ENCODE results near the gene AGMAT. TPM values are rescaled to one million over a fixed set of nuclear protein-coding genes. Genes with fewer than 3 reads are reported as not detected.
A peak's percentile ranks its signal among the peaks of the same experiment; 100 is the strongest.
"Not testable (repeated sequence)": the region's sequence is repeated elsewhere in the genome, so short reads cannot be mapped to it uniquely, and the experiment has no call there.

Gene AGMAT
- total and polyA plus RNA-seq, 2 of the 8 experiments (the other 6 are each of a cell fraction or from before 2014, with no cell fraction given) = 3.7 to 5.8 TPM

DNA sequence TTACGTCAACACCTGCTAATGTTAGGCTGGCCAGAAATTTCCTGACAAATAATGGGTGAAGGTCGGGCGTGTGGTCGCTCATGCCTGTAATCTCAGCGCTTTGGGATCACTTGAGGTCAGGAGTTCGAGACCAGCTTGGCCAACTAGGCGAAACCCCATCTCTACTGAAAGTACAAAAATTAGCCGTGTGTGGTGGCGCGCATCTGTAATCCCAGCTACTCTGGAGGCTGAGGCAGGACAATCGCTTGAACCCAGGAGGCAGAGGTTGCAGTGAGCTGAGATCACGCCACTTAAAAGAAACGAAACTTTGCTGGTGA is 19.1 kb upstream of the AGMAT start:
- H3K4me2 ChIP-seq (ENCODE audit: insufficient read depth in 1 of 2, low read depth in 2 of 2, low read length in 2 of 2) = peak overlapping the region; percentile 68 to 88
- H3K4ac ChIP-seq (replicated peaks; ENCODE audit: insufficient read length, low read depth, low read length); H3K9me3 ChIP-seq (ENCODE audit: insufficient read depth in 2 of 2, low read depth in 1 of 2, low read length in 1 of 2); H2BK12ac ChIP-seq (ENCODE audit: low read depth, low read length); H2AK5ac ChIP-seq (ENCODE audit: low read depth, low read length); H3K18ac ChIP-seq (ENCODE audit: extremely low read depth, low read length); FAIRE-seq; H3K4me1 ChIP-seq (replicated peaks in 1 of 4; ENCODE audit: control insufficient read depth in 3 of 4, insufficient read depth in 4 of 4, low read length in 3 of 4); H3K79me1 ChIP-seq (ENCODE audit: low read depth, low read length); H3K23ac ChIP-seq (ENCODE audit: insufficient read length); H3K56ac ChIP-seq (replicated peaks; ENCODE audit: insufficient read length, low read depth, low read length); H4K20me1 ChIP-seq (replicated peaks in 1 of 2; ENCODE audit: control insufficient read depth in 1 of 2, insufficient read depth in 2 of 2, low read length in 2 of 2); H3K36me3 ChIP-seq (ENCODE audit: control insufficient read depth in 2 of 4, insufficient read depth in 4 of 4, low read length in 3 of 4); H3K23me2 ChIP-seq (ENCODE audit: low read depth, low read length); H2BK15ac ChIP-seq (ENCODE audit: low read length); H3K27ac ChIP-seq (ENCODE audit: low read depth, low read length); H4K8ac ChIP-seq (ENCODE audit: extremely low read depth, insufficient read depth, low read length); H2BK20ac ChIP-seq (ENCODE audit: low read length); H3K14ac ChIP-seq (ENCODE audit: insufficient read length); H4K91ac ChIP-seq (replicated peaks; ENCODE audit: insufficient read length, low read length); H2BK5ac ChIP-seq (ENCODE audit: low read depth, low read length); H3K79me2 ChIP-seq (ENCODE audit: control insufficient read depth in 1 of 2, insufficient read depth in 2 of 2, low read length in 2 of 2); DNase-seq (ENCODE audit: low read depth in 1 of 2, low spot score in 2 of 2); H2BK120ac ChIP-seq (replicated peaks; ENCODE audit: low read depth, low read length): not testable (repeated sequence)
- CTCF ChIA-PET (ENCODE audit: partially characterized antibody) = interaction anchor here (1.2 to 3.2 kb wide), 3 partner anchors 9 to 137 kb away, joined by 4 to 13 read pairs (median 4); partner anchors contain the start of gene TMEM82
- WGBS, 2 experiments (ENCODE audit: extremely low coverage in 1 of 2, insufficient coverage in 1 of 2, insufficient read length in 1 of 2, insufficient replicate concordance in 2 of 2, low coverage in 1 of 2, low lambda C conversion rate in 2 of 2, missing lambda C conversion rate in 1 of 2) = 81% methylated on average over 13 of the region's 13 CpGs; no CpG with 5 or more reads in 1 of the 2 experiments
- H2AFZ ChIP-seq (ENCODE audit: low read length) = peak overlapping the region; percentile 58; the same call in 1 of the 2 replicates
- peak overlapping the region; percentile 2 for H4K5ac ChIP-seq (ENCODE audit: insufficient read length, low read depth, low read length)
- H3K4me3 ChIP-seq (ENCODE audit: extremely low read depth in 1 of 4, insufficient read depth in 2 of 4, low read depth in 3 of 4, low read length in 4 of 4) = peak overlapping the region in 1 of 4 experiments; percentile 68; a peak in 3 of 8 replicates
- H3K27me3 ChIP-seq (replicated peaks in 1 of 4; ENCODE audit: control insufficient read depth in 3 of 4, extremely low read depth in 1 of 4, insufficient read depth in 3 of 4, low read length in 3 of 4) = peaks cover 2 to 11% (median 9%) of the 10 kb centered on the region in 4 experiments
- H3K9ac ChIP-seq (replicated peaks in 1 of 4; ENCODE audit: extremely low read depth in 1 of 4, low read depth in 3 of 4, low read length in 3 of 4) = 0 out of 7 replicates have a peak overlapping the region, but pooled peaks of 1 of the 4 experiments have one; percentile 20
- POLR2A ChIA-PET (ENCODE audit: partially characterized antibody) = interaction anchor here (1.0 to 4.4 kb wide), 4 partner anchors 10 to 20 kb away, joined by 3 to 37 read pairs (median 8); partner anchors contain the start of gene DDI2
